ENCODE measurements around the gene B3GALT4.
A peak's percentile ranks its signal among the peaks of the same experiment; 100 is the strongest.

The B3GALT4 gene

DNA sequence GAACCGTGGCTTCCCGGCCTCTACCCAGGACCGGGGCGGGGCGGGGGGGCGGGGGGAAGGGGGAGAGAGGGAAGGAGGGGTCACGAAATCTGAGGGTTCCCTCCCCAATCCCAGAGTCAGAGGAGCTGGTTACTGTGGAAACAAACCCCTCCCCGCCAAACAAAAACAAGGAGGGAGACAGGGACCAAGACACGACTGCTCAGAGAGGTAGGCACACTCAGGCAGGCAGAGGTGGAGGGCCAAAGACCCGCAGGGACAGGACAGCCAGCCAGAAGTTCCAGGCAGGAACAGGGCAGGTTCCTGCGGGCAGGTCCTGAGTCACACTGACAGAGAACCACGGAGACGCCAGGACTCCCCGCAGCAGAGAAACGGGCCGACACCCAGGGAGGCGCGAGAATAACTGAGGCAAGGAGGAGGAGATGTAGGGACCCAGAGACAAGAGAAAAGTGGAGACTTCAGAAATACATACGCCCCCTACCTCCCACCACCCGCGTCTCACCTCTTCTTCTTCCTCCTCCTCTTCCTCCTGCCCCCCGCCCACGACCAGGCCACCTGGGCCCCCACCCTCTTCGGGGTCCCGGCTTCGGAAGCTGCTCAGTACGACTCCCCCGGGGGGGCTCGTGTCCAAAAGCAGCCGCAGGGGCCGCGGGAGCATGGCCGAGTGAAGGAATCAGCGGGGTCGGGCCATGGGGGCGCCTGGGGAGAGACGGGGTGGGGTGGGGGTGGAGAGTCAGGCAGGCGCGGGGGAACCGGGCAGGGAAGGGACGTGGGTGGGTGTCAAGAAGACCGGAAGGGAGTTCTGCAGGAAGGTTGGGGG, 21.2 kb downstream of the B3GALT4 start:
- no peaks in the 10 kb centered on the region for H3K9me3 ChIP-seq (ENCODE audit: insufficient read depth, low read length)

DNA sequence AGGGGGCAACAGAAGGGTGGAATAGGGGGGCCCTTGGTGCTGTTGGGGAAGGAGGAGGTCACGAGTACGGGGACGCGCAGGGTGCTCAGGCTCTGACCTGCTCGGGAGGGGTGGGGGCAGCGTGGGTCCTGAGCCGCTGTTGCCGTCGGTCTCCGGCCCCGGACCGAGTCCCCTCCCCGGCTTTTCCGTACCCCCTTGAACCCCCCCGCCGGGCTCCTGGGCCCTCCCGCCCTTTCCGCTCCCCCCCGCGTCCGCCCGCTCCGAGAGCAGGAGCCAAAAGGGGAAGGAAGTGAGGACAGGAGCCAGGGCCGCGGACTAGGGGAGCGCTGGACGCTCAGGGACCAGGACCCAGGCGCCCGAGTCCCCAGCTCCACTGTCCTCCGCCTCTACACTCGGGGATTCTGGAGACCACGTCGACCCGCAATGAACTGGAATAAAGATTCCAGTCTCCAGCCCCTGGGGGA, 21.9 kb downstream of the B3GALT4 start, which contains the start of gene RGL2:
Gene RGL2, minus strand, starts transcription at position 170 of the 464 bp plus-strand sequence. CDS start 332 bp downstream, outside the sequence.
- Histone ChIP-seq H3K27ac (ENCODE audit: low read depth, low read length) (peak within 1 kb of the TSS; percentile 89), H3K36me3 (ENCODE audit: low read length) (peaks cover 4% of the 10 kb centered on the region; the same call in 1 of the 2 replicates), H3K9me2 (replicated peaks; ENCODE audit: insufficient read depth, low read length) (no peaks in the 10 kb centered on the region), H3K27me3 (ENCODE audit: low read length) (no peaks in the 10 kb centered on the region), H3K79me2 (ENCODE audit: insufficient read depth, low read length) (peaks cover 20% of the 10 kb centered on the region), H4K20me1 (ENCODE audit: low read depth, low read length) (no peaks in the 10 kb centered on the region), H3K4me2 (ENCODE audit: low read depth, low read length, poor library complexity, severe bottlenecking) (peak within 1 kb of the TSS; percentile 90), H3K9ac (ENCODE audit: low read length) (peak within 1 kb of the TSS; percentile 96), H3K4me3 (ENCODE audit: insufficient read depth, low read length, poor library complexity, severe bottlenecking) (peak within 1 kb of the TSS; percentile 97), H2AFZ (ENCODE audit: low read depth, low read length, severe bottlenecking) (peak within 1 kb of the TSS; percentile 56), H3F3A (ENCODE audit: insufficient read depth) (peaks cover 27% of the 10 kb centered on the region), H3K9me3 (ENCODE audit: insufficient read depth, low read length) (no peaks in the 10 kb centered on the region)
- no peak for TF ChIP-seq EZH2phosphoT487 (conservative IDR thresholded peaks at IDR 0.05; ENCODE audit: low read length)

More for the DNA sequence above, 21.2 kb downstream of the B3GALT4 start:
- Histone ChIP-seq H3K36me3 (ENCODE audit: low read length) (no peaks in the 10 kb centered on the region; the same call in 1 of the 2 replicates), H3K4me2 (ENCODE audit: low read depth, low read length, poor library complexity, severe bottlenecking) (peak overlapping the region; percentile 90), H2AFZ (ENCODE audit: low read depth, low read length, severe bottlenecking) (peak overlapping the region; percentile 56), H3F3A (ENCODE audit: insufficient read depth) (peaks cover 24% of the 10 kb centered on the region), H3K9me2 (replicated peaks; ENCODE audit: insufficient read depth, low read length) (no peaks in the 10 kb centered on the region), H3K4me3 (ENCODE audit: insufficient read depth, low read length, poor library complexity, severe bottlenecking) (peak overlapping the region; percentile 97), H4K20me1 (ENCODE audit: low read depth, low read length) (no peaks in the 10 kb centered on the region), H3K79me2 (ENCODE audit: insufficient read depth, low read length) (peaks cover 20% of the 10 kb centered on the region), H3K27ac (ENCODE audit: low read depth, low read length) (peak overlapping the region; percentile 89), H3K27me3 (ENCODE audit: low read length) (no peaks in the 10 kb centered on the region), H3K9ac (ENCODE audit: low read length) (peak overlapping the region; percentile 96)
- no peak for TF ChIP-seq EZH2phosphoT487 (conservative IDR thresholded peaks at IDR 0.05; ENCODE audit: low read length)
- TF ChIP-seq, protein P1, sequence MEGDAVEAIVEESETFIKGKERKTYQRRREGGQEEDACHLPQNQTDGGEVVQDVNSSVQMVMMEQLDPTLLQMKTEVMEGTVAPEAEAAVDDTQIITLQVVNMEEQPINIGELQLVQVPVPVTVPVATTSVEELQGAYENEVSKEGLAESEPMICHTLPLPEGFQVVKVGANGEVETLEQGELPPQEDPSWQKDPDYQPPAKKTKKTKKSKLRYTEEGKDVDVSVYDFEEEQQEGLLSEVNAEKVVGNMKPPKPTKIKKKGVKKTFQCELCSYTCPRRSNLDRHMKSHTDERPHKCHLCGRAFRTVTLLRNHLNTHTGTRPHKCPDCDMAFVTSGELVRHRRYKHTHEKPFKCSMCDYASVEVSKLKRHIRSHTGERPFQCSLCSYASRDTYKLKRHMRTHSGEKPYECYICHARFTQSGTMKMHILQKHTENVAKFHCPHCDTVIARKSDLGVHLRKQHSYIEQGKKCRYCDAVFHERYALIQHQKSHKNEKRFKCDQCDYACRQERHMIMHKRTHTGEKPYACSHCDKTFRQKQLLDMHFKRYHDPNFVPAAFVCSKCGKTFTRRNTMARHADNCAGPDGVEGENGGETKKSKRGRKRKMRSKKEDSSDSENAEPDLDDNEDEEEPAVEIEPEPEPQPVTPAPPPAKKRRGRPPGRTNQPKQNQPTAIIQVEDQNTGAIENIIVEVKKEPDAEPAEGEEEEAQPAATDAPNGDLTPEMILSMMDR (IDR thresholded peaks at IDR 0.05; ENCODE audit: insufficient read depth, low read length, poor library complexity, severe bottlenecking), result peak; percentile 52

DNA sequence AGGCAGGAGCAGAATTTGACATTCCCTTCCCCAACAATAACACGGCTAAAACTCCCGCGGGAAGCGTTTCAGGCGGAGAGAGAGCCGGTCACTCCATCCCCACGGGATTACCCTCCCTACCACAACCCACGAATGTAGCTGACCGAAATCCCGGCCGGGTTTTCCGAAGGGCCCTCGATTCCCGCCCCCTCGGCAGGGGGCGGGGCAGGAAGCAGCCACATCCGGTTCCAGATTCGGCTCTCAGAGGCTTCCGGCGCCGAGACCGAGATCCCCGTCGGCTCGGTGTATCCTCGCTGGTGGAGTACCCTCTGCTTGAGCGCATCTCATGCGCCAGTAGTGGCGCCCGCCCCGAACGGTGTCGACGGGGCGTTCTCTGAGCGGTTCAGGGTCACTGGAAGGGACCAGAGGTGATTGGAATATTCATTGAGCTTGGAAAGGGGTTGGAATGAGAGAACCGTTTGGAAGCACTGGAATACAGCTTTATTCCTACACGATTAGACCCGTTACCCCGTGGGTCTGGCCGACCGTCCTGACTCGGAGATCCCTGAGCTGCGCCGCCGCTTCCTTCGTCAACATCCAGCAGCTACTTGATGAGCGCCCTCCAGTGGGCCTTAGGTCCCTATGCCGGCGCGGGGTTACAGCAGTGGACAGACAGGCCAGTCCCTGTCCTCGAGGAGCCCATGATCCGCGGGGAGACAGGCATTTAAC, 22.5 kb downstream of the B3GALT4 start:
- Histone ChIP-seq H3K27ac (ENCODE audit: low read depth, low read length) (peak overlapping the region; percentile 89), H3K4me2 (ENCODE audit: low read depth, low read length, poor library complexity, severe bottlenecking) (peak overlapping the region; percentile 90), H4K20me1 (ENCODE audit: low read depth, low read length) (no peaks in the 10 kb centered on the region), H3K36me3 (ENCODE audit: low read length) (peaks cover 4% of the 10 kb centered on the region; the same call in 1 of the 2 replicates), H2AFZ (ENCODE audit: low read depth, low read length, severe bottlenecking) (peak overlapping the region; percentile 56), H3K4me3 (ENCODE audit: insufficient read depth, low read length, poor library complexity, severe bottlenecking) (peak overlapping the region; percentile 97), H3F3A (ENCODE audit: insufficient read depth) (peaks cover 27% of the 10 kb centered on the region), H3K27me3 (ENCODE audit: low read length) (no peaks in the 10 kb centered on the region), H3K79me2 (ENCODE audit: insufficient read depth, low read length) (peaks cover 20% of the 10 kb centered on the region), H3K9me3 (ENCODE audit: insufficient read depth, low read length) (no peaks in the 10 kb centered on the region), H3K9me2 (replicated peaks; ENCODE audit: insufficient read depth, low read length) (no peaks in the 10 kb centered on the region), H3K9ac (ENCODE audit: low read length) (peak overlapping the region; percentile 96)
- TF ChIP-seq, protein P1 (IDR thresholded peaks at IDR 0.05; ENCODE audit: insufficient read depth, low read length, poor library complexity, severe bottlenecking), result peak; percentile 96
- no peak for TF ChIP-seq EZH2phosphoT487 (conservative IDR thresholded peaks at IDR 0.05; ENCODE audit: low read length)
